SU-DHL-6 (cell line): ENCODE data around the gene FGB.

ENCODE experiments used
- EZH2phosphoT487 ChIP-seq: fragments of 200-600 bp; sonication (generic), shearing (Covaris generic); conservative IDR thresholded peaks from 2 replicates; pipeline ENCODE4 v1.6.1; 2018; ENCODE audit warnings: mild to moderate bottlenecking, antibody characterized with exemption, low read length, moderate library complexity, mixed read lengths
- TF ChIP-seq, protein P1 (sequence below): fragments of 200-600 bp; sonication (generic); IDR thresholded peaks from one replicate; pipeline ENCODE4 v1.5.1; 2017; ENCODE audit warnings: antibody characterized with exemption, mild to moderate bottlenecking, low read length, moderate library complexity; ENCODE audit not compliant: insufficient read depth, poor library complexity, severe bottlenecking

DNA sequence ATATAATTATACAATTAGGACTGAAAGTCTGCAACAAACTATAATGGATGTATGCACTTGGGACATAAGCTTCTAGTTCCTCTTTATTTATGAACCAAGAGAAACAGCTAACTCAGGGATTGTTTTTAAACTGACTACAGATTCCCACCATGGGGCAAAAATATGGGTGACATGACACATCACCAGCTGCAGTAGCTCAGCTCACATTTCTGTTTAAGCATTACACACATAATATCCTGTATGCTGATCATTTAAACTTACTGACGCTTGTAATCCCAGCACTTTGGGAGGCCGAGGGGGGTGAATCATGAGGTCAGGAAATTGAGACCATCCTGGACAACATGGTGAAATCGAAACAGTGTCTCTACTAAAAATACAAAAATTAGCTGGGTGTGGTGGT is 11.5 kb downstream of the FGB start:
- TF ChIP-seq, protein P1, sequence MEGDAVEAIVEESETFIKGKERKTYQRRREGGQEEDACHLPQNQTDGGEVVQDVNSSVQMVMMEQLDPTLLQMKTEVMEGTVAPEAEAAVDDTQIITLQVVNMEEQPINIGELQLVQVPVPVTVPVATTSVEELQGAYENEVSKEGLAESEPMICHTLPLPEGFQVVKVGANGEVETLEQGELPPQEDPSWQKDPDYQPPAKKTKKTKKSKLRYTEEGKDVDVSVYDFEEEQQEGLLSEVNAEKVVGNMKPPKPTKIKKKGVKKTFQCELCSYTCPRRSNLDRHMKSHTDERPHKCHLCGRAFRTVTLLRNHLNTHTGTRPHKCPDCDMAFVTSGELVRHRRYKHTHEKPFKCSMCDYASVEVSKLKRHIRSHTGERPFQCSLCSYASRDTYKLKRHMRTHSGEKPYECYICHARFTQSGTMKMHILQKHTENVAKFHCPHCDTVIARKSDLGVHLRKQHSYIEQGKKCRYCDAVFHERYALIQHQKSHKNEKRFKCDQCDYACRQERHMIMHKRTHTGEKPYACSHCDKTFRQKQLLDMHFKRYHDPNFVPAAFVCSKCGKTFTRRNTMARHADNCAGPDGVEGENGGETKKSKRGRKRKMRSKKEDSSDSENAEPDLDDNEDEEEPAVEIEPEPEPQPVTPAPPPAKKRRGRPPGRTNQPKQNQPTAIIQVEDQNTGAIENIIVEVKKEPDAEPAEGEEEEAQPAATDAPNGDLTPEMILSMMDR = no peak
- no peak for TF ChIP-seq EZH2phosphoT487
